ENCODE results near the gene ABTB2.

DNA sequence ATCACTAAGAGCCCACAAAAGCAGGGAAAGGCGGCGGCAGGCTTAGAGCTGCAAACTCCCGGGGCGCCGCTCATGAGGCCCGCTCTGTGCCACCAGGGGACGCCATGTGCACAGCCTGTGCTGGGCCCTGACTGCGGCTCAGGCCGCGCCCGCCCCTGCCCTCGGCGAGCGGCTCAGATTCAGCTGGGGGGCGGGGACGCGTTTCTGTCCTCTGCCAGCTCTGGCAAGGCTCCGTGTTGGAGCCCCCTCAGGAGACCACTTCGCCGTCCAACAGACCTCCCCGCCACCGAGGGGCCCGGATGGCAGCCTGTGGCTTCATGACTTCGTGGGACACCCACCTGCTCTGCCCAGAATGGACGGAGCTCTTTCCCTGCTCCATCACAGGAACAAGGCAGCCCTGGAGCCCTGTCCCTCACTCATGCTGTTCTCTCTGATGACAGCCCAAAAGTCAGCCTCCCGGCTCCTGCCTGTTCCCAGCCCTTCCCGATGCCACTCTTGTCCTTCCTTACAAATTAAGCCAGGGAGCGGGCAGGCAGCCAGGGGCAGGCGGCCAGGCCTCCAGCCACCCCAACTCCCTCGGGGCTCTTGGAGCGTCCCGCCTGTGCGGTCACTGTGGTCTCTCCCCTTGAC, 183.3 kb downstream of the ABTB2 start:
- TF ChIP-seq GABPA (IDR thresholded peaks at IDR 0.05; ENCODE audit: low read depth) (no peak), POLR2AphosphoS5 (IDR thresholded peaks at IDR 0.05; ENCODE audit: low read depth) (no peak)
- TF ChIP-seq, protein P1, sequence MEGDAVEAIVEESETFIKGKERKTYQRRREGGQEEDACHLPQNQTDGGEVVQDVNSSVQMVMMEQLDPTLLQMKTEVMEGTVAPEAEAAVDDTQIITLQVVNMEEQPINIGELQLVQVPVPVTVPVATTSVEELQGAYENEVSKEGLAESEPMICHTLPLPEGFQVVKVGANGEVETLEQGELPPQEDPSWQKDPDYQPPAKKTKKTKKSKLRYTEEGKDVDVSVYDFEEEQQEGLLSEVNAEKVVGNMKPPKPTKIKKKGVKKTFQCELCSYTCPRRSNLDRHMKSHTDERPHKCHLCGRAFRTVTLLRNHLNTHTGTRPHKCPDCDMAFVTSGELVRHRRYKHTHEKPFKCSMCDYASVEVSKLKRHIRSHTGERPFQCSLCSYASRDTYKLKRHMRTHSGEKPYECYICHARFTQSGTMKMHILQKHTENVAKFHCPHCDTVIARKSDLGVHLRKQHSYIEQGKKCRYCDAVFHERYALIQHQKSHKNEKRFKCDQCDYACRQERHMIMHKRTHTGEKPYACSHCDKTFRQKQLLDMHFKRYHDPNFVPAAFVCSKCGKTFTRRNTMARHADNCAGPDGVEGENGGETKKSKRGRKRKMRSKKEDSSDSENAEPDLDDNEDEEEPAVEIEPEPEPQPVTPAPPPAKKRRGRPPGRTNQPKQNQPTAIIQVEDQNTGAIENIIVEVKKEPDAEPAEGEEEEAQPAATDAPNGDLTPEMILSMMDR (IDR thresholded peaks at IDR 0.05; ENCODE audit: insufficient read depth, low read length) = peak; percentile 77
